Keratinocyte (primary cell): ENCODE measurements around the gene KDM4F.
"Not testable (repeated sequence)": the region's sequence is repeated elsewhere in the genome, so short reads cannot be mapped to it uniquely, and the experiment has no call there.

Experiments
- EZH2 ChIP-seq: IDR thresholded peaks from one replicate; pipeline ENCODE4 v1.6.1; 2012; ENCODE audit warnings: inconsistent platforms, mild to moderate bottlenecking, low read length, moderate library complexity
- TF ChIP-seq, protein P1 (sequence below), 3 experiments: IDR thresholded peaks in 1 of 3; conservative IDR thresholded peaks in 1 of 3; optimal IDR thresholded peaks in 1 of 3; 2 replicates in 2 of 3; 3 replicates in 1 of 3; pipeline versions ENCODE3 to v1.5.1; 2011; ENCODE audit warnings: low read length in 3 of 3, mild to moderate bottlenecking in 3 of 3, moderate library complexity in 2 of 3, control low read depth in 1 of 3, inconsistent platforms in 1 of 3; ENCODE audit not compliant: insufficient read depth in 2 of 3; ENCODE audit errors: extremely low read depth in 1 of 3

DNA sequence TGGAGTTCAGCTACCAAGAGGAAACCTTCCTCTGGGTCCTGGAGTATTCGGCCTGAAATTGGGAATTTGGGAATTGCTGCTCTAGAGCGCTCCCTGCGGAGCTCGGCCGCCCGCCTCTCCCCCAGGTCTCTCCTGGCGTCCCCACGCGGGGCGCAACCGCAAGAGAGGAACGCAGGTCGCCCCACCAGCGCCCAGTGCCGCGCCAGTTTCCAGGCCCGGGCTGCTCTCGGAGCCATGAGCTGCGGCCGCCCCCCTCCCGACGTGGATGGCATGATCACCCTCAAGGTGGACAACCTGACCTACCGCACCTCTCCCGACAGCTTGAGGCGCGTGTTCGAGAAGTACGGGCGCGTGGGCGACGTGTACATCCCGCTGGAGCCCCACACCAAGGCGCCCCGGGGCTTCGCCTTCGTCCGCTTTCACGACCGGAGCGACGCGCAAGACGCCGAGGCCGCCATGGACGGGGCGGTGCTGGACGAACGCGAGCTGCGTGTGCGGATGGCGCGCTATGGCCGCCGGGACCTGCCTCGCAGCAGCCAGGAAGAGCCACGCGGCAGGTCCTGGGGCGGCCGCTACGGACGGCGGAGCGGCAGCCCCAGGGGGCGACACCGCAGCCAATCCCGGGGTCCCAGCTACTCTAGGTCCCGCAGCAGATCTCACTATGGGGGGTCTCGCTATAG, 11.7 kb upstream of the KDM4F start:
- TF ChIP-seq, protein P1, sequence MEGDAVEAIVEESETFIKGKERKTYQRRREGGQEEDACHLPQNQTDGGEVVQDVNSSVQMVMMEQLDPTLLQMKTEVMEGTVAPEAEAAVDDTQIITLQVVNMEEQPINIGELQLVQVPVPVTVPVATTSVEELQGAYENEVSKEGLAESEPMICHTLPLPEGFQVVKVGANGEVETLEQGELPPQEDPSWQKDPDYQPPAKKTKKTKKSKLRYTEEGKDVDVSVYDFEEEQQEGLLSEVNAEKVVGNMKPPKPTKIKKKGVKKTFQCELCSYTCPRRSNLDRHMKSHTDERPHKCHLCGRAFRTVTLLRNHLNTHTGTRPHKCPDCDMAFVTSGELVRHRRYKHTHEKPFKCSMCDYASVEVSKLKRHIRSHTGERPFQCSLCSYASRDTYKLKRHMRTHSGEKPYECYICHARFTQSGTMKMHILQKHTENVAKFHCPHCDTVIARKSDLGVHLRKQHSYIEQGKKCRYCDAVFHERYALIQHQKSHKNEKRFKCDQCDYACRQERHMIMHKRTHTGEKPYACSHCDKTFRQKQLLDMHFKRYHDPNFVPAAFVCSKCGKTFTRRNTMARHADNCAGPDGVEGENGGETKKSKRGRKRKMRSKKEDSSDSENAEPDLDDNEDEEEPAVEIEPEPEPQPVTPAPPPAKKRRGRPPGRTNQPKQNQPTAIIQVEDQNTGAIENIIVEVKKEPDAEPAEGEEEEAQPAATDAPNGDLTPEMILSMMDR (optimal IDR thresholded peaks at IDR 0.05 in 1 of 3, IDR thresholded peaks at IDR 0.05 in 1 of 3, conservative IDR thresholded peaks at IDR 0.05 in 1 of 3; ENCODE audit: extremely low read depth in 1 of 3, insufficient read depth in 2 of 3, low read length in 3 of 3), result peak in 1 of 3 experiments; percentile 15
- not testable (repeated sequence) for TF ChIP-seq EZH2
